ENCODE measurements around the gene MEAF6.

- TF ChIP-seq POLR2A (IDR thresholded peaks at IDR 0.05) = no peak
- TF ChIP-seq CTCF (IDR thresholded peaks at IDR 0.05 in 8 of 11, conservative IDR thresholded peaks at IDR 0.05 in 3 of 11) = no peak
- TF ChIP-seq POLR2AphosphoS5 (IDR thresholded peaks at IDR 0.05) = no peak
Observed at GRCh38 chr1:37493336-37494098, 21.0 kb downstream of the MEAF6 start.

Measured in spleen (tissue), 7 donors.